NCI-H1436 (cell line): Measurements from ENCODE around the gene COL4A2.

ENCODE experiments used
- DNase-seq: peaks from one replicate; lab custom pipeline; 2025; lab: John Stamatoyannopoulos, UW

COL4A2 gene

DNA sequence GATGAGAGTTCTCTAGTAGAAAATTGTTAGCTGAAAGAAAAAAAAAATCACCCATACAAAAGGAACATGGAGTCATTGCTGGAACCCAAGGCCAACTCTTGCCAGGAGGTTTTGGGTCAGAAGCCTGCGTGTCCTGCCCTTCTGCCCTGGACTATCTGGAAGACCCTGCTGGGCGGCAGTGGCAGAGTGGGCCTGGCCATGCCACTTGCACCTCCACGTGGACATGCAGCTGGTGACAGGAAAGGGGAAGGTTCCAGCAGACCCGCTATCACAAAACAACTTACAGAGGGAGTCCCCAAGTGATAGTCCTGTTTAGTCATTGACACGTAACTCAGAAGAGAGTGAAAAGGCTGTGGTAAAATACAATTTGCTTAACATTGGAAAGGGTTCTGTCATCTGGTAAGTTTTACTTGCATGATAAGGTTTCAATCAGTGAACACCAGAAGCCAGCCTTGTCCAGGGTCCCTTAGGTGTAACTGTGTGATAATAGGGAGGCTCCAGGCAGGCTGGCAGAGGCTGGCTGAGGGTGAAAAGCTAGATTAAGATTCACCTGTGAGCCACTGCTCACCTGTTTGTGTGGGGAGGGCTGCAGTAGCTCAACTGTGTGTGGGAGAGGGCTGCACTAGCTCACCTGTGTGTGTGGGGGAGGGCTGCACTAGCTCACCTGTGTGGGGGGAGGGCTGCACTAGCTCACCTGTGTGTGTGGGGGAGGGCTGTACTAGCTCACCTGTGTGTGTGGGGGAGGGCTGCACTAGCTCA is 47.8 kb downstream of the COL4A2 start:
- DNase-seq = no peak

DNA sequence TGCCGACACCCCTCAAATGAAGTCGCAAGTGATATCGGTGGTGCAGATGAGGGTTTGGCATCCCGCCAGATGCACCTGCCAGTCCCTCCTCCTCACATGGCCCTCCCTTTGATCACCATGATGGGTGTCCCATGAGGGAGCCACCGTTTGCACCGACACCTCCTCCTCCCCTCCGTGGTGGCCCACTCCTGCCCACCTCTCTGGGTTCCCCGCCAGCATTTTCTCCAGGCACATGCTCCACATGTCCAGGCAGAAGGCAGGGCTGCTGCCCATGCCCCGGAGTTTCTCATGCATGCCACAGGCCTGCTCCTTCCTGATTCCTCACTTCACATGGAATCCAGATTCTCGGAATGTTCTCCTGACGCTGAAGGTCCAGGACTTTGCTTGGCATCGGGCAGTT is 49.3 kb downstream of the COL4A2 start:
- no peak for DNase-seq

- DNase-seq = no peak
These were observed 51.3 kb downstream of the COL4A2 start for GRCh38 chr13:110358381-110358780.

DNA sequence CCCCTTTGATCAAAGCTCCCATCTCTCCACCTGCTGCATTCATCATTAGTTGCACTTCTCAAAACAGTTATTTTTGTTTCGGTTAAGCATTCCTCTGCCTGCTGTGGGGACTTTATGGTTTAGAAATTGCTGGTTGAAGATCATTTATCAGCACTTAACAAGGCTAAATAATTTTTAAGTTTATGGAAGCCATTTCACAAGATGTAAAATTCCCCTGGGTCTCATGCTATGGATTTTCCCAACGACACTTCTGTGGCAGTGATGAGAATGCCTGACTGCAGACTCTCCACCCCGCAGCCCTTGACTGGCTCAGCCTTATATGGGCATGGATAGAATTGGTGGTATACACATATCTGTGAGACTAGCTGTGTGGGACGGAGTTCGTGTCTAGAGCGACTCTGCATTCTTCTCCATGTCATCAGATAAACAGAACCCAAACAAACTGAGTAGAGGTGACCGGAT is 52.8 kb downstream of the COL4A2 start:
- DNase-seq = no peak

- DNase-seq = no peak
These were observed 53.5 kb downstream of the COL4A2 start for GRCh38 chr13:110360598-110360997.

GRCh38 chr13:110361365-110361911 is 54.4 kb downstream of the COL4A2 start:
- DNase-seq = no peak

- no peak for DNase-seq
These were observed 55.9 kb downstream of the COL4A2 start for GRCh38 chr13:110363010-110363409.

- no peak for DNase-seq
These were observed 57.0 kb downstream of the COL4A2 start for GRCh38 chr13:110364081-110364480.

DNA sequence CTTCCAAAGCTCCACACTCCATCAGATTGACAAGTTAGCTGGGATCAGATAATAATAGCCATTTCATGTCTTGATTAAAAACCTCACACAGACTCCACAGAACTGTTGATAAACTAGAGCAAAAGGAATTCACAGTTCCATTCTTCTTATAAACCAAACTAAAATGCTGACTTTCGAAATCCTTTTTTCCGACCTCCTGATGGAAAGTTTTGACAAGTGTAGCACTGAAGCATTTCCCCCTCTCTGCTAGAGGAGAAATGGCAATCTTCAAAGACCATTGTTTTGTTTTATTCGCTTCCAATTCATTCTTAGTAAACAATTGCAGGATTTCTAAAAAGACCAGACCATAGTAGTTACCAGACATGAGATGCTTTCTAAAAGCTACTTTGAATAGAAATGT is 58.8 kb downstream of the COL4A2 start:
- no peak for DNase-seq

DNA sequence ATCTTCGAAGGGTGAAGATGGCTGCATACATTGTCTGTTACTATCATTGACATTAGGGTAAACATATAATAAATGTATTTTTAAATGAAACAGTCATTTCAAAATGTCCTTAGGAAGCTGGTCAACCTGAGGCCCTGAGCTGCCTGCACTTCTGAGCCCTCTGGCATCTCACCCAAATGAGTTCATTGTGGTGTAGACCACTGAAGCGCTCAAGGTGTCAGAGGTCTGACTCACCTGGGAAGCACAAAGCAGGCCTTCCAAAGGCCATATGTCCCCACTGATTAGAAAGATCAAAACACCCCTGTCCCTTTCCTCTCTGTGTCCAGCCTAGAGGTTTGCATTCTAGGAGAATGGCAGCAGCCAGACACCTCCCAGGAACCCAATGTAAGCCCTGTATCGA is 59.6 kb downstream of the COL4A2 start:
- no peak for DNase-seq

- no peak for DNase-seq
These were observed 60.5 kb downstream of the COL4A2 start for GRCh38 chr13:110367620-110368019.

GRCh38 chr13:110368408-110368807 is 61.3 kb downstream of the COL4A2 start:
- no peak for DNase-seq

- no peak for DNase-seq
These were observed 62.3 kb downstream of the COL4A2 start for GRCh38 chr13:110369400-110369799.

GRCh38 chr13:110371550-110372465 is 64.7 kb downstream of the COL4A2 start:
- no peak for DNase-seq

DNA sequence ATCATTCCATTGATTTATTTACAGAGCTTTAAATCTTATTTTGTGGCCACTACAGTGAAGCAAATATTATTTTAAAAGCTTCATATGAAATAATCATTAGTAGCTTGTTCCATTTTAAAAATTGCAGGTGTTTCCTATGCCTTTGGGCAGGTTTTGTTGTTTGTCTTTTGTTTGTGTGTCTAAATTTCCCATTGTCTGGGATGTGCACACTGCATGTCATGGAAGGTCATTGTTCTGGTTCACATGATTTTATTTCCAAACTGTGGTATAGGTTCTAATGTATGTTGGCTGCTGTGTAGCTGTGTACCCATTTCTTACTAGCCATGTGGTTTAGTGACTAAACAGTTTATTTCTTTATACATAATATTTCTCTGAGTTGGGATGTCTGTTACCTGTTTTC is 65.6 kb downstream of the COL4A2 start:
- no peak for DNase-seq

GRCh38 chr13:110373617-110374016 is 66.5 kb downstream of the COL4A2 start:
- DNase-seq = no peak

- DNase-seq = no peak
These were observed 67.6 kb downstream of the COL4A2 start for GRCh38 chr13:110374431-110375370.

- DNase-seq = no peak
These were observed 69.0 kb downstream of the COL4A2 start for GRCh38 chr13:110376120-110376519.

DNA sequence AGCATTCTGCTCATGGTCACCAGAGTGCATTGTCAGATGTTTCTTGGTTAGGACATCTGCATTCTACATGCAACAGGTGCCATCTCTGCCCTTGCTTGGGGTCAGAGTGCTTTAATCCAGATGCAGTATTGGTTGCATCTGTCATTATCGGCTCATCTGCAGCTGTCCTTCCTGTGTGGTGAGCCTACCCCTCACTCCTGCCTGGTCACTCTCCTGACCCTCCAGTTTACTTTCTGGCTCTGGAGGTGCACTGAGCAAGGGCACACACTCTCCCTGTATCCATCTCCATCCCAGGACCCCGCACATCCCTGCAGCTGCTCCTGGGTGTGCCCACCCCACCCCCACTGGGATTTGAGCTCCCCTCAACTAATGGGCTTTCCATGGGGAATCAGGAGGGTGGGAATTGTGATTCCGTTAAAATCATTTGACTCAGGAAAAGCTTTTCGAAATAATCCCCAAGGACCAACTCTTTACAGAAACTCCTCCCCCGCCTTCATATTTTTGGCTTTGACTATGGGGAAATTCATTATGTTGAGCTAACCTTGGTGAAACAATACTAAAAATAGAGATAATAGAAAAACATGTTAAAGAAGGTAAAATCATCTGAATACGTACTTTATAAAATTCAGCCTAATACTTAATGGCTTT is 70.2 kb downstream of the COL4A2 start:
- DNase-seq = no peak

DNA sequence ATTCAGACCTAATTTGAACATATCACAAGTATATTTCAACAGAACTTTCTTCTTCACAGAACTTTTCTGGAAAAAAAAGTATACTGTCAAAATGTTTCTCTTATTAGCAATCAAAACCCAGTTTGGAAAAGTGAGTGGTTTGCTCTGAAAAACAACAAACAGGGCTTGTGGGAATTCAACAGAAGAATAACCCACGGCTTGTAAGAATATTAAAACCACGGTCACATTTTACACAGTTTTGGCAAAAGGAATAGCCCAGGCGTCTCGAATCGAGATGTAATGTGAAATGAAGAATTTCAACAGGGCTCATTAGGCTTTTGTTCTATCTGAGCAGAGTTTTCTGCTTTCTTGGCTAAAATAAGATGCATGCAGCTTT is 70.7 kb downstream of the COL4A2 start:
- no peak for DNase-seq

DNA sequence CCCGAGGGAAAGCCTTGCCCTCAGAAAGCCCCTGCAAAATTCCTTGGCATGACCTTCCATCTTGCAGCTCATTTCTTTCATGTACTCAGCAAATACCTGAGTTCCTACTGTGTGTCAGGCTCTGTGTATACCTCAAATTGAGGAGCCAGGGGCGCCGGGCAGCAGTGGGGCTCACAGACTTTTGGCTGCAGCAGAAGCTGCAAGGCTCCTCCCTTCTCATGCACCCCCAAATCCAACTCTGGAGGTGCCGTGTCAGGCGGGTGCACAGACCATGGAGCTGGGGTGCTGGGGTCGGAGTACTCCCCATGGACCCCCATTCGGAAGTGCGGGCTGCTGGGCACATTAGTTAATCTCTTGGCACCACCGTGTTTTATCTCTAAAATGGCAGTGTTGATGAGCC is 72.3 kb downstream of the COL4A2 start:
- no peak for DNase-seq
